ENCODE results near the gene CGAS.
A peak's percentile ranks its signal among the peaks of the same experiment; 100 is the strongest.
"Not testable (repeated sequence)": the region's sequence is repeated elsewhere in the genome, so short reads cannot be mapped to it uniquely, and the experiment has no call there.

The CGAS gene

GRCh38 chr6:73395875-73396274, 56.2 kb downstream of the CGAS start:
- no peak for DNase-seq (ENCODE audit: low read depth, low spot score)

- peak; percentile 13 for DNase-seq (ENCODE audit: low read depth, low spot score)
These were observed 57.3 kb downstream of the CGAS start, which contains the start of gene DDX43 for GRCh38 chr6:73394577-73395354. Gene DDX43, plus strand, starts transcription at chr6:73394828. Its CDS starts 78 bp downstream, at chr6:73394906.

GRCh38 chr6:73393278-73393677, 58.8 kb downstream of the CGAS start:
- no peak for DNase-seq (ENCODE audit: low read depth, low spot score)

GRCh38 chr6:73392188-73392587, 59.9 kb downstream of the CGAS start:
- not testable (repeated sequence) for DNase-seq (ENCODE audit: low read depth, low spot score)

GRCh38 chr6:73391675-73392074, 60.4 kb downstream of the CGAS start:
- no peak for DNase-seq (ENCODE audit: low read depth, low spot score)

GRCh38 chr6:73389854-73390253, 62.2 kb downstream of the CGAS start:
- DNase-seq (ENCODE audit: low read depth, low spot score) = no peak

GRCh38 chr6:73388800-73389512, 63.1 kb downstream of the CGAS start:
- peak; percentile 17 for DNase-seq (ENCODE audit: low read depth, low spot score)

- DNase-seq (ENCODE audit: low read depth, low spot score) = no peak
These were observed 63.7 kb downstream of the CGAS start for GRCh38 chr6:73388433-73388799.

GRCh38 chr6:73382462-73383113, 69.5 kb downstream of the CGAS start:
- no peak for DNase-seq (ENCODE audit: low read depth, low spot score)

GRCh38 chr6:73381531-73381930, 70.6 kb downstream of the CGAS start:
- not testable (repeated sequence) for DNase-seq (ENCODE audit: low read depth, low spot score)

- no peak for DNase-seq (ENCODE audit: low read depth, low spot score)
These were observed 74.9 kb downstream of the CGAS start for GRCh38 chr6:73377225-73377624.

- DNase-seq (ENCODE audit: low read depth, low spot score) = no peak
These were observed 76.9 kb downstream of the CGAS start for GRCh38 chr6:73375216-73375615.
